H1 (cell line): ENCODE data around the gene HHAT. TPM values are rescaled to one million over a fixed set of nuclear protein-coding genes. Genes with fewer than 3 reads are reported as not detected.

Experiments used
- CTCF ChIA-PET: fragments of 300-600 bp; sonication (Branson Sonifier 250); formaldehyde crosslinking; loops from one replicate; lab custom pipeline; 2021; ENCODE audit not compliant: partially characterized antibody; lab: Charles Lee
- POLR2A ChIA-PET: fragments of 300-600 bp; sonication (Branson Sonifier 250); formaldehyde crosslinking; loops from one replicate; lab custom pipeline; 2021; ENCODE audit warnings: inconsistent platforms; ENCODE audit not compliant: partially characterized antibody; lab: Charles Lee
- DNase-seq, 2 experiments: peaks; one replicate each; pipeline versions ENCODE4 v3.0.0 to v3.0.0-alpha.2; 2010 to 2022; ENCODE audit warnings: low spot score in 2 of 2, low read depth in 1 of 2, mixed read lengths in 1 of 2
- FAIRE-seq: peaks from 2 replicates; lab custom pipeline; 2011; peaks lifted over from hg19 to GRCh38; lab: Jason Lieb, UNC
- H2AFZ ChIP-seq: 2 replicates; pipeline ENCODE4 v1.8.1; 2012; ENCODE audit warnings: low read length, inconsistent platforms
- H2AK5ac ChIP-seq: 2 replicates; pipeline ENCODE4 v1.6.1; 2013; ENCODE audit warnings: low read depth, low read length
- H2BK120ac ChIP-seq: replicated peaks from 2 replicates; pipeline ENCODE3; 2013; ENCODE audit warnings: low read depth, low read length, inconsistent platforms
- H2BK12ac ChIP-seq: 2 replicates; pipeline ENCODE4 v1.6.1; 2013; ENCODE audit warnings: low read depth, low read length
- H2BK15ac ChIP-seq: 2 replicates; pipeline ENCODE4 v1.6.1; 2013; ENCODE audit warnings: low read length
- H2BK20ac ChIP-seq: 2 replicates; pipeline ENCODE4 v1.6.1; 2013; ENCODE audit warnings: low read length
- H2BK5ac ChIP-seq: 2 replicates; pipeline ENCODE4 v1.6.1; 2013; ENCODE audit warnings: low read depth, low read length
- H3K14ac ChIP-seq: 2 replicates; pipeline ENCODE4 v1.6.1; 2013; ENCODE audit warnings: inconsistent platforms; ENCODE audit not compliant: insufficient read length
- H3K18ac ChIP-seq: 2 replicates; pipeline ENCODE4 v1.6.1; 2013; ENCODE audit warnings: low read length; ENCODE audit errors: extremely low read depth
- H3K23ac ChIP-seq: 2 replicates; pipeline ENCODE4 v1.6.1; 2013; ENCODE audit warnings: inconsistent platforms; ENCODE audit not compliant: insufficient read length
- H3K23me2 ChIP-seq: 2 replicates; pipeline ENCODE4 v1.6.1; 2013; ENCODE audit warnings: low read depth, low read length
- H3K27ac ChIP-seq: 2 replicates; pipeline ENCODE4 v1.6.1; 2011; ENCODE audit warnings: low read depth, low read length, inconsistent platforms
- H3K27me3 ChIP-seq, 4 experiments: replicated peaks in 1 of 4; 1 replicate in 1 of 4; 2 replicates in 3 of 4; pipeline versions ENCODE4 v1.6.1 to v1.8.1; 2011 to 2013; ENCODE audit warnings: low read length in 3 of 4, mild to moderate bottlenecking in 3 of 4, inconsistent platforms in 2 of 4, mixed read lengths in 2 of 4, moderate library complexity in 1 of 4; ENCODE audit not compliant: control insufficient read depth in 3 of 4, insufficient read depth in 3 of 4; ENCODE audit errors: extremely low read depth in 1 of 4
- H3K36me3 ChIP-seq, 4 experiments: 2 replicates each; pipeline versions ENCODE4 v1.6.1 to v1.8.1; 2011 to 2013; ENCODE audit warnings: mild to moderate bottlenecking in 4 of 4, low read length in 3 of 4, moderate library complexity in 2 of 4, control low read depth in 1 of 4, inconsistent platforms in 1 of 4; ENCODE audit not compliant: insufficient read depth in 4 of 4, control insufficient read depth in 2 of 4
- H3K4ac ChIP-seq: replicated peaks from 2 replicates; pipeline ENCODE3; 2013; ENCODE audit warnings: low read length, low read depth, mixed read lengths, inconsistent platforms; ENCODE audit not compliant: insufficient read length
- H3K4me1 ChIP-seq, 4 experiments: replicated peaks in 1 of 4; 1 replicate in 1 of 4; 2 replicates in 3 of 4; pipeline versions ENCODE4 v1.6.1 to v1.8.1; 2011 to 2013; ENCODE audit warnings: low read length in 3 of 4, inconsistent platforms in 2 of 4, mixed read lengths in 1 of 4; ENCODE audit not compliant: insufficient read depth in 4 of 4, control insufficient read depth in 3 of 4
- H3K4me2 ChIP-seq, 2 experiments: 2 replicates each; pipeline versions ENCODE4 v1.6.1 to v1.8.1; 2011 to 2013; ENCODE audit warnings: low read depth in 2 of 2, low read length in 2 of 2, control low read depth in 1 of 2, inconsistent platforms in 1 of 2, mild to moderate bottlenecking in 1 of 2; ENCODE audit not compliant: insufficient read depth in 1 of 2
- H3K4me3 ChIP-seq, 4 experiments: fragments of 200-600, 300-600 bp in 1 of 4; sonication (generic), shearing (Covaris generic), sonication (Bioruptor Twin) in 1 of 4; 2 replicates each; pipeline versions ENCODE4 v1.5.1 to v1.8.1; 2011 to 2016; ENCODE audit warnings: low read length in 4 of 4, low read depth in 3 of 4, control low read depth in 2 of 4, inconsistent platforms in 2 of 4, mild to moderate bottlenecking in 2 of 4, mixed read lengths in 1 of 4, moderate library complexity in 1 of 4; ENCODE audit not compliant: insufficient read depth in 2 of 4; ENCODE audit errors: extremely low read depth in 1 of 4
- H3K56ac ChIP-seq: replicated peaks from 2 replicates; pipeline ENCODE3; 2013; ENCODE audit warnings: low read depth, mild to moderate bottlenecking, mixed read lengths, low read length, inconsistent platforms; ENCODE audit not compliant: insufficient read length
- H3K79me1 ChIP-seq: 2 replicates; pipeline ENCODE4 v1.6.1; 2013; ENCODE audit warnings: low read depth, low read length, control low read depth
- H3K79me2 ChIP-seq, 2 experiments: 2 replicates each; pipeline versions ENCODE4 v1.6.1 to v1.8.1; 2012 to 2013; ENCODE audit warnings: low read length in 2 of 2, mild to moderate bottlenecking in 2 of 2, inconsistent platforms in 1 of 2; ENCODE audit not compliant: insufficient read depth in 2 of 2, control insufficient read depth in 1 of 2
- H3K9ac ChIP-seq, 4 experiments: replicated peaks in 1 of 4; 1 replicate in 1 of 4; 2 replicates in 3 of 4; pipeline versions ENCODE4 v1.6.1 to v1.8.1; 2011 to 2013; ENCODE audit warnings: low read depth in 3 of 4, low read length in 3 of 4, control low read depth in 2 of 4, mild to moderate bottlenecking in 2 of 4, moderate library complexity in 2 of 4, inconsistent platforms in 1 of 4; ENCODE audit errors: extremely low read depth in 1 of 4
- H3K9me3 ChIP-seq, 2 experiments: 2 replicates each; pipeline versions ENCODE4 v1.6.1 to v1.8.1; 2012 to 2013; ENCODE audit warnings: mild to moderate bottlenecking in 2 of 2, moderate library complexity in 2 of 2, control low read depth in 1 of 2, inconsistent platforms in 1 of 2, low read depth in 1 of 2, low read length in 1 of 2, mixed read lengths in 1 of 2; ENCODE audit not compliant: insufficient read depth in 2 of 2
- H4K20me1 ChIP-seq, 2 experiments: replicated peaks in 1 of 2; 2 replicates each; pipeline versions ENCODE3 to v1.8.1; 2011 to 2013; ENCODE audit warnings: inconsistent platforms in 2 of 2, low read length in 2 of 2, mild to moderate bottlenecking in 1 of 2; ENCODE audit not compliant: insufficient read depth in 2 of 2, control insufficient read depth in 1 of 2
- H4K5ac ChIP-seq: 2 replicates; pipeline ENCODE4 v1.6.1; 2013; ENCODE audit warnings: low read length, low read depth, mixed read lengths, inconsistent platforms; ENCODE audit not compliant: insufficient read length
- H4K8ac ChIP-seq: 2 replicates; pipeline ENCODE4 v1.8.0; 2013; ENCODE audit warnings: mild to moderate bottlenecking, moderate library complexity, low read length, inconsistent platforms; ENCODE audit not compliant: insufficient read depth; ENCODE audit errors: extremely low read depth
- H4K91ac ChIP-seq: replicated peaks from 2 replicates; pipeline ENCODE3; 2013; ENCODE audit warnings: low read length, mixed read lengths, inconsistent platforms; ENCODE audit not compliant: insufficient read length
- ATF3 ChIP-seq: IDR thresholded peaks from 2 replicates; pipeline ENCODE4 v1.6.1; 2011; ENCODE audit warnings: low read depth, mild to moderate bottlenecking, low read length; ENCODE audit not compliant: insufficient read depth
- BACH1 ChIP-seq: IDR thresholded peaks from 2 replicates; pipeline ENCODE4 v1.6.1; 2012; ENCODE audit warnings: low read length, improper control_type of control experiment
- BRCA1 ChIP-seq: IDR thresholded peaks from 2 replicates; pipeline ENCODE4 v1.6.1; 2012; ENCODE audit warnings: low read depth, low read length, improper control_type of control experiment
- CBX5 ChIP-seq: fragments of 300-800, 300-1000 bp; sonication (generic); IDR thresholded peaks from 2 replicates; pipeline ENCODE4 v1.7.1; 2016; ENCODE audit warnings: antibody characterized with exemption, low read length, low read depth
- CEBPB ChIP-seq: IDR thresholded peaks from 2 replicates; pipeline ENCODE4 v1.6.1; 2012; ENCODE audit warnings: low read depth, low read length
- GTF2F1 ChIP-seq: IDR thresholded peaks from 2 replicates; pipeline ENCODE4 v1.6.1; 2012; ENCODE audit warnings: low read depth, low read length, improper control_type of control experiment, borderline replicate concordance
- MAFK ChIP-seq: IDR thresholded peaks from 2 replicates; pipeline ENCODE4 v1.6.1; 2012; ENCODE audit warnings: low read depth, mild to moderate bottlenecking, improper control_type of control experiment, low read length
- NANOG ChIP-seq: IDR thresholded peaks from 2 replicates; pipeline ENCODE4 v1.6.1; 2011; ENCODE audit warnings: low read length, low read depth, mild to moderate bottlenecking, inconsistent platforms; ENCODE audit not compliant: insufficient read depth, poor library complexity, severe bottlenecking
- POU5F1 ChIP-seq: IDR thresholded peaks from 2 replicates; pipeline ENCODE4 v1.6.1; 2011; ENCODE audit warnings: low read depth, mild to moderate bottlenecking, low read length, moderate library complexity
- RAD21 ChIP-seq, 2 experiments: IDR thresholded peaks in 1 of 2; conservative IDR thresholded peaks in 1 of 2; 2 replicates each; pipeline ENCODE4 v1.6.1; 2011; ENCODE audit warnings: low read depth in 2 of 2, low read length in 2 of 2, improper control_type of control experiment in 1 of 2, inconsistent platforms in 1 of 2, mild to moderate bottlenecking in 1 of 2, moderate library complexity in 1 of 2
- RNF2 ChIP-seq: fragments of 200-900, 300-1000 bp; sonication (generic); IDR thresholded peaks from 2 replicates; pipeline ENCODE4 v1.7.1; 2016; ENCODE audit warnings: borderline replicate concordance, low read depth, mild to moderate bottlenecking, antibody characterized with exemption, low read length; ENCODE audit not compliant: poor library complexity, severe bottlenecking; ENCODE audit errors: missing control alignments
- SP2 ChIP-seq: IDR thresholded peaks from 2 replicates; pipeline ENCODE4 v1.6.1; 2012; ENCODE audit warnings: mild to moderate bottlenecking, low read length, inconsistent platforms
- ZNF274 ChIP-seq: IDR thresholded peaks from 2 replicates; pipeline ENCODE4 v1.7.0; 2012; ENCODE audit warnings: low read length, borderline replicate concordance; ENCODE audit errors: extremely low read depth
- WGBS, 2 experiments: shearing (Covaris generic) in 1 of 2; methylation state at CpG; one replicate each; pipeline versions ENCODE4 v1.1.6 to v1.1.7; 2013 to 2015; ENCODE audit warnings: low lambda C conversion rate in 2 of 2, mixed read lengths in 2 of 2, inconsistent platforms in 1 of 2, low coverage in 1 of 2, missing lambda C conversion rate in 1 of 2; ENCODE audit not compliant: insufficient replicate concordance in 2 of 2, insufficient coverage in 1 of 2, insufficient read length in 1 of 2; ENCODE audit errors: extremely low coverage in 1 of 2, missing lambda C conversion rate in 1 of 2; 5-methylcytosine and 5-hydroxymethylcytosine counted together
- polyA plus RNA-seq, 7 experiments: library from polyadenylated mRNA; depleted of rRNA in 3 of 7; stranded (reverse) in 5 of 7; unstranded in 2 of 7; fragments of >200 nt in 5 of 7; fragments of 200-250 nt in 2 of 7; gene quantifications; 1 replicate in 5 of 7; 2 replicates in 1 of 7; 4 replicates in 1 of 7; pipeline versions ENCODE4 v1.2.1 to v1.2.3, GENCODE V29; 2011 to 2013; ENCODE audit warnings: missing spikeins in 2 of 7, mixed read lengths in 2 of 7
- total RNA-seq: library from RNA; stranded (reverse); fragmentation: NEBNext Ultra II Directional; extraction: Animal tissue kit (Norgen Biotek cat#: 25700); gene quantifications from 2 replicates; pipeline ENCODE4 v1.2.1, GENCODE V29; 2021

Gene HHAT
- total and polyA plus RNA-seq, 2 of the 8 experiments (the other 6 are each of a cell fraction or from before 2014, with no cell fraction given) = 0.15 to 0.51 TPM

- WGBS, 2 experiments = 92% methylated on average over 6 of the region's 6 CpGs; no CpG with 5 or more reads in 1 of the 2 experiments
- CTCF ChIA-PET = interaction anchor here (0.7 to 1.6 kb wide), 7 partner anchors 8 to 679 kb away, joined by 3 to 17 read pairs (median 3); no protein-coding TSS in a partner anchor
- H4K5ac ChIP-seq = no peak overlapping the region
- no peak for TF ChIP-seq RNF2
- no peak for TF ChIP-seq MAFK
- TF ChIP-seq RAD21 (IDR thresholded peaks at IDR 0.05 in 1 of 2, conservative IDR thresholded peaks at IDR 0.05 in 1 of 2; ENCODE audit: low read depth in 2 of 2, low read length in 2 of 2) = no peak
- TF ChIP-seq ZNF274 = no peak
- TF ChIP-seq NANOG = no peak
- TF ChIP-seq CBX5 = no peak
- TF ChIP-seq BRCA1 = no peak
- no peak for TF ChIP-seq SP2
- TF ChIP-seq CEBPB = no peak
- TF ChIP-seq GTF2F1 = no peak
- no peak for TF ChIP-seq BACH1
- no peak for TF ChIP-seq ATF3
- TF ChIP-seq POU5F1 = no peak
Measured at GRCh38 chr1:210456731-210457255, 128.1 kb downstream of the HHAT start.

More at GRCh38 chr1:210456731-210457255, 128.1 kb downstream of the HHAT start:
- FAIRE-seq (no peak), DNase-seq (no peak)
- Histone ChIP-seq H3K36me3 (no peaks in the 10 kb centered on the region), H3K23ac (no peak overlapping the region), H2BK5ac (no peak overlapping the region), H4K20me1 (no peaks in the 10 kb centered on the region), H2BK15ac (no peak overlapping the region), H2AK5ac (no peak overlapping the region), H3K27me3 (no peaks in the 10 kb centered on the region; a peak in 1 of 7 replicates), H4K8ac (no peak overlapping the region), H2BK12ac (no peak overlapping the region), H2BK120ac (no peak overlapping the region), H3K14ac (no peak overlapping the region), H3K9ac (no peak overlapping the region), H3K79me2 (no peaks in the 10 kb centered on the region), H4K91ac (no peak overlapping the region), H3K4ac (no peak overlapping the region), H3K4me3 (no peak overlapping the region), H3K18ac (no peak overlapping the region), H3K27ac (no peak overlapping the region), H3K56ac (no peak overlapping the region), H3K23me2 (no peaks in the 10 kb centered on the region), H2AFZ (no peak overlapping the region), H3K79me1 (no peaks in the 10 kb centered on the region), H3K4me1 (no peaks in the 10 kb centered on the region; a peak in 1 of 7 replicates), H3K4me2 (no peak overlapping the region), H3K9me3 (no peaks in the 10 kb centered on the region), H2BK20ac (no peak overlapping the region)
- POLR2A ChIA-PET = no interaction called here
